ENCODE results near the gene PITPNB. TPM values are rescaled to one million over a fixed set of nuclear protein-coding genes. Genes with fewer than 3 reads are reported as not detected.

The PITPNB gene
- total RNA-seq, 1 experiment from 2014 or later = 70.7 TPM

- TF ChIP-seq ZNF281 (CRISPR knock-in tag; IDR thresholded peaks at IDR 0.05) (no peak), SMAD4 (CRISPR knock-in tag; IDR thresholded peaks at IDR 0.05) (no peak), TCF7 (CRISPR knock-in tag; IDR thresholded peaks at IDR 0.05; ENCODE audit: low read depth) (no peak)
Measured at GRCh38 chr22:27949421-27949820, 30.4 kb upstream of the PITPNB start (continued).

- Mint-ChIP-seq H3K4me1 (no peaks in the 10 kb centered on the region), H3K27me3 (ENCODE audit: low read depth) (no peaks in the 10 kb centered on the region), H3K9me3 (no peaks in the 10 kb centered on the region), H3K36me3 (no peaks in the 10 kb centered on the region), H3K4me3 (no peak overlapping the region), H3K27ac (no peak overlapping the region)
- ChIA-PET POLR2A (no interaction called here), CTCF (no interaction called here)
- TF ChIP-seq NR2C2 (CRISPR knock-in tag; IDR thresholded peaks at IDR 0.05) (no peak), FOXP4 (CRISPR knock-in tag; IDR thresholded peaks at IDR 0.05) (no peak), ARID4B (CRISPR knock-in tag; IDR thresholded peaks at IDR 0.05; ENCODE audit: borderline replicate concordance) (no peak), OVOL2 (CRISPR knock-in tag; IDR thresholded peaks at IDR 0.05; ENCODE audit: borderline replicate concordance) (no peak)
- no peak for DNase-seq (ENCODE audit: low spot score)
- no peak for ATAC-seq
Measured at GRCh38 chr22:27948569-27948968, 29.5 kb upstream of the PITPNB start.

GRCh38 chr22:27947448-27947847 is 28.4 kb upstream of the PITPNB start:
- Mint-ChIP-seq H3K27ac (no peak overlapping the region; the same call in 1 of the 2 replicates), H3K4me3 (no peak overlapping the region), H3K9me3 (no peaks in the 10 kb centered on the region), H3K27me3 (ENCODE audit: low read depth) (no peaks in the 10 kb centered on the region), H3K4me1 (no peaks in the 10 kb centered on the region), H3K36me3 (no peaks in the 10 kb centered on the region)
- POLR2A ChIA-PET = no interaction called here
- DNase-seq (ENCODE audit: low spot score) (no peak), ATAC-seq (no peak)
- CTCF ChIA-PET = interaction anchor here (0.9 kb wide), 1 partner anchor 60 kb away, joined by 3 read pairs; no protein-coding TSS in a partner anchor
- TF ChIP-seq TEAD4 (CRISPR knock-in tag; IDR thresholded peaks at IDR 0.05) (no peak), CTCF (IDR thresholded peaks at IDR 0.05) (no peak), GTF2I (CRISPR knock-in tag; conservative IDR thresholded peaks at IDR 0.05) (no peak)

All from WTC11 (cell line).